H1 (cell line): Measurements from ENCODE around the gene BCL2L14. TPM values are rescaled to one million over a fixed set of nuclear protein-coding genes. Genes with fewer than 3 reads are reported as not detected.

ENCODE experiments used
- CTCF ChIA-PET: fragments of 300-600 bp; sonication (Branson Sonifier 250); formaldehyde crosslinking; loops from one replicate; lab custom pipeline; 2021; ENCODE audit not compliant: partially characterized antibody; lab: Charles Lee
- POLR2A ChIA-PET: fragments of 300-600 bp; sonication (Branson Sonifier 250); formaldehyde crosslinking; loops from one replicate; lab custom pipeline; 2021; ENCODE audit warnings: inconsistent platforms; ENCODE audit not compliant: partially characterized antibody; lab: Charles Lee
- DNase-seq, 2 experiments: peaks; one replicate each; pipeline versions ENCODE4 v3.0.0 to v3.0.0-alpha.2; 2010 to 2022; ENCODE audit warnings: low spot score in 2 of 2, low read depth in 1 of 2, mixed read lengths in 1 of 2
- FAIRE-seq: peaks from 2 replicates; lab custom pipeline; 2011; peaks lifted over from hg19 to GRCh38; lab: Jason Lieb, UNC
- H2AFZ ChIP-seq: 2 replicates; pipeline ENCODE4 v1.8.1; 2012; ENCODE audit warnings: low read length, inconsistent platforms
- H2AK5ac ChIP-seq: 2 replicates; pipeline ENCODE4 v1.6.1; 2013; ENCODE audit warnings: low read depth, low read length
- H2BK120ac ChIP-seq: replicated peaks from 2 replicates; pipeline ENCODE3; 2013; ENCODE audit warnings: low read depth, low read length, inconsistent platforms
- H2BK12ac ChIP-seq: 2 replicates; pipeline ENCODE4 v1.6.1; 2013; ENCODE audit warnings: low read depth, low read length
- H2BK15ac ChIP-seq: 2 replicates; pipeline ENCODE4 v1.6.1; 2013; ENCODE audit warnings: low read length
- H2BK20ac ChIP-seq: 2 replicates; pipeline ENCODE4 v1.6.1; 2013; ENCODE audit warnings: low read length
- H2BK5ac ChIP-seq: 2 replicates; pipeline ENCODE4 v1.6.1; 2013; ENCODE audit warnings: low read depth, low read length
- H3K14ac ChIP-seq: 2 replicates; pipeline ENCODE4 v1.6.1; 2013; ENCODE audit warnings: inconsistent platforms; ENCODE audit not compliant: insufficient read length
- H3K18ac ChIP-seq: 2 replicates; pipeline ENCODE4 v1.6.1; 2013; ENCODE audit warnings: low read length; ENCODE audit errors: extremely low read depth
- H3K23ac ChIP-seq: 2 replicates; pipeline ENCODE4 v1.6.1; 2013; ENCODE audit warnings: inconsistent platforms; ENCODE audit not compliant: insufficient read length
- H3K23me2 ChIP-seq: 2 replicates; pipeline ENCODE4 v1.6.1; 2013; ENCODE audit warnings: low read depth, low read length
- H3K27ac ChIP-seq: 2 replicates; pipeline ENCODE4 v1.6.1; 2011; ENCODE audit warnings: low read depth, low read length, inconsistent platforms
- H3K27me3 ChIP-seq, 4 experiments: replicated peaks in 1 of 4; 1 replicate in 1 of 4; 2 replicates in 3 of 4; pipeline versions ENCODE4 v1.6.1 to v1.8.1; 2011 to 2013; ENCODE audit warnings: low read length in 3 of 4, mild to moderate bottlenecking in 3 of 4, inconsistent platforms in 2 of 4, mixed read lengths in 2 of 4, moderate library complexity in 1 of 4; ENCODE audit not compliant: control insufficient read depth in 3 of 4, insufficient read depth in 3 of 4; ENCODE audit errors: extremely low read depth in 1 of 4
- H3K36me3 ChIP-seq, 4 experiments: 2 replicates each; pipeline versions ENCODE4 v1.6.1 to v1.8.1; 2011 to 2013; ENCODE audit warnings: mild to moderate bottlenecking in 4 of 4, low read length in 3 of 4, moderate library complexity in 2 of 4, control low read depth in 1 of 4, inconsistent platforms in 1 of 4; ENCODE audit not compliant: insufficient read depth in 4 of 4, control insufficient read depth in 2 of 4
- H3K4ac ChIP-seq: replicated peaks from 2 replicates; pipeline ENCODE3; 2013; ENCODE audit warnings: low read length, low read depth, mixed read lengths, inconsistent platforms; ENCODE audit not compliant: insufficient read length
- H3K4me1 ChIP-seq, 4 experiments: replicated peaks in 1 of 4; 1 replicate in 1 of 4; 2 replicates in 3 of 4; pipeline versions ENCODE4 v1.6.1 to v1.8.1; 2011 to 2013; ENCODE audit warnings: low read length in 3 of 4, inconsistent platforms in 2 of 4, mixed read lengths in 1 of 4; ENCODE audit not compliant: insufficient read depth in 4 of 4, control insufficient read depth in 3 of 4
- H3K4me2 ChIP-seq, 2 experiments: 2 replicates each; pipeline versions ENCODE4 v1.6.1 to v1.8.1; 2011 to 2013; ENCODE audit warnings: low read depth in 2 of 2, low read length in 2 of 2, control low read depth in 1 of 2, inconsistent platforms in 1 of 2, mild to moderate bottlenecking in 1 of 2; ENCODE audit not compliant: insufficient read depth in 1 of 2
- H3K4me3 ChIP-seq, 4 experiments: fragments of 200-600, 300-600 bp in 1 of 4; sonication (generic), shearing (Covaris generic), sonication (Bioruptor Twin) in 1 of 4; 2 replicates each; pipeline versions ENCODE4 v1.5.1 to v1.8.1; 2011 to 2016; ENCODE audit warnings: low read length in 4 of 4, low read depth in 3 of 4, control low read depth in 2 of 4, inconsistent platforms in 2 of 4, mild to moderate bottlenecking in 2 of 4, mixed read lengths in 1 of 4, moderate library complexity in 1 of 4; ENCODE audit not compliant: insufficient read depth in 2 of 4; ENCODE audit errors: extremely low read depth in 1 of 4
- H3K56ac ChIP-seq: replicated peaks from 2 replicates; pipeline ENCODE3; 2013; ENCODE audit warnings: low read depth, mild to moderate bottlenecking, mixed read lengths, low read length, inconsistent platforms; ENCODE audit not compliant: insufficient read length
- H3K79me1 ChIP-seq: 2 replicates; pipeline ENCODE4 v1.6.1; 2013; ENCODE audit warnings: low read depth, low read length, control low read depth
- H3K79me2 ChIP-seq, 2 experiments: 2 replicates each; pipeline versions ENCODE4 v1.6.1 to v1.8.1; 2012 to 2013; ENCODE audit warnings: low read length in 2 of 2, mild to moderate bottlenecking in 2 of 2, inconsistent platforms in 1 of 2; ENCODE audit not compliant: insufficient read depth in 2 of 2, control insufficient read depth in 1 of 2
- H3K9ac ChIP-seq, 4 experiments: replicated peaks in 1 of 4; 1 replicate in 1 of 4; 2 replicates in 3 of 4; pipeline versions ENCODE4 v1.6.1 to v1.8.1; 2011 to 2013; ENCODE audit warnings: low read depth in 3 of 4, low read length in 3 of 4, control low read depth in 2 of 4, mild to moderate bottlenecking in 2 of 4, moderate library complexity in 2 of 4, inconsistent platforms in 1 of 4; ENCODE audit errors: extremely low read depth in 1 of 4
- H3K9me3 ChIP-seq, 2 experiments: 2 replicates each; pipeline versions ENCODE4 v1.6.1 to v1.8.1; 2012 to 2013; ENCODE audit warnings: mild to moderate bottlenecking in 2 of 2, moderate library complexity in 2 of 2, control low read depth in 1 of 2, inconsistent platforms in 1 of 2, low read depth in 1 of 2, low read length in 1 of 2, mixed read lengths in 1 of 2; ENCODE audit not compliant: insufficient read depth in 2 of 2
- H4K20me1 ChIP-seq, 2 experiments: replicated peaks in 1 of 2; 2 replicates each; pipeline versions ENCODE3 to v1.8.1; 2011 to 2013; ENCODE audit warnings: inconsistent platforms in 2 of 2, low read length in 2 of 2, mild to moderate bottlenecking in 1 of 2; ENCODE audit not compliant: insufficient read depth in 2 of 2, control insufficient read depth in 1 of 2
- H4K5ac ChIP-seq: 2 replicates; pipeline ENCODE4 v1.6.1; 2013; ENCODE audit warnings: low read length, low read depth, mixed read lengths, inconsistent platforms; ENCODE audit not compliant: insufficient read length
- H4K8ac ChIP-seq: 2 replicates; pipeline ENCODE4 v1.8.0; 2013; ENCODE audit warnings: mild to moderate bottlenecking, moderate library complexity, low read length, inconsistent platforms; ENCODE audit not compliant: insufficient read depth; ENCODE audit errors: extremely low read depth
- H4K91ac ChIP-seq: replicated peaks from 2 replicates; pipeline ENCODE3; 2013; ENCODE audit warnings: low read length, mixed read lengths, inconsistent platforms; ENCODE audit not compliant: insufficient read length
- BACH1 ChIP-seq: IDR thresholded peaks from 2 replicates; pipeline ENCODE4 v1.6.1; 2012; ENCODE audit warnings: low read length, improper control_type of control experiment
- CBX5 ChIP-seq: fragments of 300-800, 300-1000 bp; sonication (generic); IDR thresholded peaks from 2 replicates; pipeline ENCODE4 v1.7.1; 2016; ENCODE audit warnings: antibody characterized with exemption, low read length, low read depth
- CBX8 ChIP-seq: fragments of 300-800, 300-1000 bp; sonication (generic); IDR thresholded peaks from 2 replicates; pipeline ENCODE4 v1.7.1; 2016; ENCODE audit warnings: low read depth, low read length, borderline replicate concordance
- CEBPB ChIP-seq: IDR thresholded peaks from 2 replicates; pipeline ENCODE4 v1.6.1; 2012; ENCODE audit warnings: low read depth, low read length
- MAFK ChIP-seq: IDR thresholded peaks from 2 replicates; pipeline ENCODE4 v1.6.1; 2012; ENCODE audit warnings: low read depth, mild to moderate bottlenecking, improper control_type of control experiment, low read length
- NANOG ChIP-seq: IDR thresholded peaks from 2 replicates; pipeline ENCODE4 v1.6.1; 2011; ENCODE audit warnings: low read length, low read depth, mild to moderate bottlenecking, inconsistent platforms; ENCODE audit not compliant: insufficient read depth, poor library complexity, severe bottlenecking
- POLR2A ChIP-seq, 2 experiments: IDR thresholded peaks; 1 replicate in 1 of 2; 2 replicates in 1 of 2; pipeline ENCODE4 v1.6.1; 2011; ENCODE audit warnings: low read depth in 2 of 2, low read length in 2 of 2, mild to moderate bottlenecking in 2 of 2; ENCODE audit errors: control extremely low read depth in 1 of 2
- SP1 ChIP-seq: IDR thresholded peaks from 2 replicates; pipeline ENCODE4 v1.6.1; 2011; ENCODE audit warnings: low read depth, low read length
- TAF1 ChIP-seq: IDR thresholded peaks from 2 replicates; pipeline ENCODE4 v1.6.1; 2011; ENCODE audit warnings: mild to moderate bottlenecking, low read depth, low read length
- TEAD4 ChIP-seq: IDR thresholded peaks from 2 replicates; pipeline ENCODE4 v1.6.1; 2012; ENCODE audit warnings: low read depth, low read length, inconsistent platforms, mixed read lengths
- YY1 ChIP-seq: IDR thresholded peaks from 2 replicates; pipeline ENCODE4 v1.6.1; 2011; ENCODE audit warnings: low read depth, mild to moderate bottlenecking, low read length
- ZNF274 ChIP-seq: IDR thresholded peaks from 2 replicates; pipeline ENCODE4 v1.7.0; 2012; ENCODE audit warnings: low read length, borderline replicate concordance; ENCODE audit errors: extremely low read depth
- WGBS, 2 experiments: shearing (Covaris generic) in 1 of 2; methylation state at CpG; one replicate each; pipeline versions ENCODE4 v1.1.6 to v1.1.7; 2013 to 2015; ENCODE audit warnings: low lambda C conversion rate in 2 of 2, mixed read lengths in 2 of 2, inconsistent platforms in 1 of 2, low coverage in 1 of 2, missing lambda C conversion rate in 1 of 2; ENCODE audit not compliant: insufficient replicate concordance in 2 of 2, insufficient coverage in 1 of 2, insufficient read length in 1 of 2; ENCODE audit errors: extremely low coverage in 1 of 2, missing lambda C conversion rate in 1 of 2; 5-methylcytosine and 5-hydroxymethylcytosine counted together
- polyA plus RNA-seq, 7 experiments: library from polyadenylated mRNA; depleted of rRNA in 3 of 7; stranded (reverse) in 5 of 7; unstranded in 2 of 7; fragments of >200 nt in 5 of 7; fragments of 200-250 nt in 2 of 7; gene quantifications; 1 replicate in 5 of 7; 2 replicates in 1 of 7; 4 replicates in 1 of 7; pipeline versions ENCODE4 v1.2.1 to v1.2.3, GENCODE V29; 2011 to 2013; ENCODE audit warnings: missing spikeins in 2 of 7, mixed read lengths in 2 of 7
- total RNA-seq: library from RNA; stranded (reverse); fragmentation: NEBNext Ultra II Directional; extraction: Animal tissue kit (Norgen Biotek cat#: 25700); gene quantifications from 2 replicates; pipeline ENCODE4 v1.2.1, GENCODE V29; 2021

BCL2L14 gene
- total and polyA plus RNA-seq, 2 of the 8 experiments (the other 6 are each of a cell fraction or from before 2014, with no cell fraction given): 0.80 to 2.4 TPM

DNA sequence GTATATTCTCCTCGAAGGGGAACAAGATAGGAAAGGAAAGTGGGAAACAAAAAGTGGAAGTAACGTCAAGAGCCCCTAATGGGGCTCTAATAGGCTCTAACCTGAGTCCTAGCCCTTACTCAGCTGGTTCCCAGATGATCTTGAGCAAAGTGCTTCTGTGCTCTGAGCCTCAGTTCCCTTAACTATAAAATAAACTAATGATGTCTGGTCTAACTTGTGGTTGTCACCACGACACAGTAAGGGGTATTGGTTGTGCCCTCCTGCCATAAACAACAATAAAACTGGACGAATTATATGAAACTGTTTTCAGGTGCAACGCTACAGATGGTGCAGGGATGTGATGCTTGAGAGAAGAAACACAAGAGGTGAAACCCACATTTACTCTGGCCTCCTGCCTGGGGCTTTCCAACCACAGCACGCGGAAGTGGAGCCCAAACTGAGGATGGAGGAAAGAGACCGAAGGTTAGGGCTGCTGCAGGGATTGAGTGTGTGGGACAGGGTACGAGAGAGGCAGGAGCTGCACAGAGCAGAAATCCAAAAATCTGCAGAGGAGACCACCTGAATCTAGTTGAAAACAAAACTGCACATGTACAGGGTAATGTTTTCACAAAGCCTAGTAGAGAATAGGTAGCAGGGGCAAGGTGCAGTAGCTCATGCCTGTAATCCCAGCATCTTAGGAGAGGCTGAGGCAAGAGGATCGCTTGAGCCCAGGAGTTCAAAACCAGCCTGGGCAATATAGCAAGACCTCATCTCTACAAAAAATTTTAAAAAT is 45.6 kb upstream of the BCL2L14 start:
- H2BK5ac ChIP-seq: no peak overlapping the region
- no peaks in the 10 kb centered on the region for H3K27me3 ChIP-seq
- H3K4me1 ChIP-seq: no peaks in the 10 kb centered on the region
- no peak overlapping the region for H2BK12ac ChIP-seq
- no peak overlapping the region for H4K8ac ChIP-seq
- WGBS, 2 experiments: 83% methylated on average over 10 of the region's 10 CpGs; no CpG with 5 or more reads in 1 of the 2 experiments
- no peak for TF ChIP-seq CEBPB
- no peak for TF ChIP-seq BACH1
- TF ChIP-seq CBX8: no peak
- no peak for TF ChIP-seq NANOG
- no peak for TF ChIP-seq TAF1
- TF ChIP-seq POLR2A (IDR thresholded peaks at IDR 0.05; ENCODE audit: control extremely low read depth in 1 of 2, low read depth in 2 of 2, low read length in 2 of 2): no peak
- TF ChIP-seq YY1: no peak
- no peak for TF ChIP-seq TEAD4
- no peak for TF ChIP-seq MAFK
- no peak for TF ChIP-seq ZNF274
- TF ChIP-seq SP1: no peak
- no peak for TF ChIP-seq CBX5
- no peak for FAIRE-seq
- H2BK120ac ChIP-seq: no peak overlapping the region
- H3K79me2 ChIP-seq: no peaks in the 10 kb centered on the region
- H3K79me1 ChIP-seq: no peaks in the 10 kb centered on the region
- no peak overlapping the region for H3K27ac ChIP-seq
- H3K23ac ChIP-seq: no peak overlapping the region
- H3K23me2 ChIP-seq: no peaks in the 10 kb centered on the region
- no peak overlapping the region for H3K4me3 ChIP-seq
- no peaks in the 10 kb centered on the region for H3K9me3 ChIP-seq
- no peak overlapping the region for H2BK20ac ChIP-seq
- H3K4me2 ChIP-seq: no peak overlapping the region
- no peak overlapping the region for H2BK15ac ChIP-seq
- no peak overlapping the region for H3K9ac ChIP-seq
- H4K5ac ChIP-seq: no peak overlapping the region
- no peak overlapping the region for H3K18ac ChIP-seq
- H4K91ac ChIP-seq: no peak overlapping the region
- no peak overlapping the region for H3K56ac ChIP-seq
- DNase-seq: peak in 1 of 2 experiments; percentile 20
- no peaks in the 10 kb centered on the region for H4K20me1 ChIP-seq
- H2AFZ ChIP-seq: no peak overlapping the region
- H3K4ac ChIP-seq: no peak overlapping the region
- POLR2A ChIA-PET: no interaction called here
- no peak overlapping the region for H2AK5ac ChIP-seq
- no peak overlapping the region for H3K14ac ChIP-seq
- CTCF ChIA-PET: interaction anchor here (0.8 to 2.3 kb wide), 4 partner anchors 8 to 445 kb away, joined by 3 to 9 read pairs (median 6); no protein-coding TSS in a partner anchor
- no peaks in the 10 kb centered on the region for H3K36me3 ChIP-seq
